Panc1 (cell line): ENCODE results near the gene TRAK1.

ENCODE experiments used
- CTCF ChIP-seq: fragments of 450-650 bp; IDR thresholded peaks from 2 replicates; pipeline ENCODE4 v1.5.1; 2017; ENCODE audit warnings: mild to moderate bottlenecking
- POLR2AphosphoS5 ChIP-seq: IDR thresholded peaks from 2 replicates; pipeline ENCODE4 v1.6.1; 2012; ENCODE audit warnings: mild to moderate bottlenecking, low read depth, low read length, moderate library complexity
- SIN3A ChIP-seq: IDR thresholded peaks from 2 replicates; pipeline ENCODE4 v1.6.1; 2012; ENCODE audit warnings: low read depth, mild to moderate bottlenecking, low read length, moderate library complexity, borderline replicate concordance; ENCODE audit not compliant: insufficient read depth

GRCh38 chr3:42173307-42173706, 82.2 kb downstream of the TRAK1 start:
- TF ChIP-seq CTCF (no peak), SIN3A (no peak), POLR2AphosphoS5 (no peak)
